ENCODE results near the gene ZNF674.
"Not testable (repeated sequence)": the region's sequence is repeated elsewhere in the genome, so short reads cannot be mapped to it uniquely, and the experiment has no call there.

ZNF674 gene

GRCh38 chrX:46571423-46572339 lies 26.5 kb upstream of the ZNF674 start:
- DNase-seq (ENCODE audit: low read depth in 1 of 2, low spot score in 1 of 2) = no peak

- no peak for DNase-seq (ENCODE audit: low read depth in 1 of 2, low spot score in 1 of 2)
Measured at GRCh38 chrX:46569621-46570020, 24.4 kb upstream of the ZNF674 start.

GRCh38 chrX:46567388-46567787 lies 22.2 kb upstream of the ZNF674 start:
- no peak for DNase-seq (ENCODE audit: low read depth in 1 of 2, low spot score in 1 of 2)

GRCh38 chrX:46561824-46562657 lies 16.8 kb upstream of the ZNF674 start:
- no peak for DNase-seq (ENCODE audit: low read depth in 1 of 2, low spot score in 1 of 2)

- no peak for DNase-seq (ENCODE audit: low read depth in 1 of 2, low spot score in 1 of 2)
Measured at GRCh38 chrX:46559062-46559461, 13.8 kb upstream of the ZNF674 start.

GRCh38 chrX:46554942-46555341 lies 9.7 kb upstream of the ZNF674 start:
- DNase-seq (ENCODE audit: low read depth in 1 of 2, low spot score in 1 of 2) = no peak

- DNase-seq (ENCODE audit: low read depth in 1 of 2, low spot score in 1 of 2) = no peak
Measured at GRCh38 chrX:46553935-46554334, 8.7 kb upstream of the ZNF674 start.

- DNase-seq (ENCODE audit: low read depth in 1 of 2, low spot score in 1 of 2) = no peak
Measured at GRCh38 chrX:46551494-46552128, 6.4 kb upstream of the ZNF674 start.

- DNase-seq (ENCODE audit: low read depth in 1 of 2, low spot score in 1 of 2) = no peak
Measured at GRCh38 chrX:46549914-46550313, 4.7 kb upstream of the ZNF674 start.

- no peak for DNase-seq (ENCODE audit: low read depth in 1 of 2, low spot score in 1 of 2)
Measured at GRCh38 chrX:46547857-46548256, 2.6 kb upstream of the ZNF674 start.

- DNase-seq (ENCODE audit: low read depth in 1 of 2, low spot score in 1 of 2) = not testable (repeated sequence)
Measured at GRCh38 chrX:46544527-46544926, 694 bp downstream of the ZNF674 start.

- no peak for DNase-seq (ENCODE audit: low read depth in 1 of 2, low spot score in 1 of 2)
Measured at GRCh38 chrX:46543441-46543840, 1.8 kb downstream of the ZNF674 start.

- DNase-seq (ENCODE audit: low read depth in 1 of 2, low spot score in 1 of 2) = no peak
Measured at GRCh38 chrX:46531442-46531841, 13.8 kb downstream of the ZNF674 start.

- DNase-seq (ENCODE audit: low read depth in 1 of 2, low spot score in 1 of 2) = not testable (repeated sequence)
Measured at GRCh38 chrX:46530404-46530908, 14.8 kb downstream of the ZNF674 start.

GRCh38 chrX:46529740-46530403 lies 15.3 kb downstream of the ZNF674 start:
- not testable (repeated sequence) for DNase-seq (ENCODE audit: low read depth in 1 of 2, low spot score in 1 of 2)

- not testable (repeated sequence) for DNase-seq (ENCODE audit: low read depth in 1 of 2, low spot score in 1 of 2)
Measured at GRCh38 chrX:46528640-46529039, 16.6 kb downstream of the ZNF674 start.

- DNase-seq (ENCODE audit: low read depth in 1 of 2, low spot score in 1 of 2) = no peak
Measured at GRCh38 chrX:46506076-46506475, 39.1 kb downstream of the ZNF674 start.

GRCh38 chrX:46502848-46503247 lies 42.4 kb downstream of the ZNF674 start:
- no peak for DNase-seq (ENCODE audit: low read depth in 1 of 2, low spot score in 1 of 2)

- no peak for DNase-seq (ENCODE audit: low read depth in 1 of 2, low spot score in 1 of 2)
Measured at GRCh38 chrX:46500054-46500453, 45.2 kb downstream of the ZNF674 start.

- DNase-seq (ENCODE audit: low read depth in 1 of 2, low spot score in 1 of 2) = no peak
Measured at GRCh38 chrX:46488712-46489111, 56.5 kb downstream of the ZNF674 start.

GRCh38 chrX:46485897-46486296 lies 59.3 kb downstream of the ZNF674 start:
- no peak for DNase-seq (ENCODE audit: low read depth in 1 of 2, low spot score in 1 of 2)

Measured in stimulated activated CD4-positive, alpha-beta T cell treated with anti-CD3 and anti-CD28 coated beads, Interleukin-15, amount 100 ng/mL, for 1 hour (primary cell).